ENCODE measurements around the gene FAM217A.
"Not testable (repeated sequence)": the region's sequence is repeated elsewhere in the genome, so short reads cannot be mapped to it uniquely, and the experiment has no call there.

Gene FAM217A, protein sequence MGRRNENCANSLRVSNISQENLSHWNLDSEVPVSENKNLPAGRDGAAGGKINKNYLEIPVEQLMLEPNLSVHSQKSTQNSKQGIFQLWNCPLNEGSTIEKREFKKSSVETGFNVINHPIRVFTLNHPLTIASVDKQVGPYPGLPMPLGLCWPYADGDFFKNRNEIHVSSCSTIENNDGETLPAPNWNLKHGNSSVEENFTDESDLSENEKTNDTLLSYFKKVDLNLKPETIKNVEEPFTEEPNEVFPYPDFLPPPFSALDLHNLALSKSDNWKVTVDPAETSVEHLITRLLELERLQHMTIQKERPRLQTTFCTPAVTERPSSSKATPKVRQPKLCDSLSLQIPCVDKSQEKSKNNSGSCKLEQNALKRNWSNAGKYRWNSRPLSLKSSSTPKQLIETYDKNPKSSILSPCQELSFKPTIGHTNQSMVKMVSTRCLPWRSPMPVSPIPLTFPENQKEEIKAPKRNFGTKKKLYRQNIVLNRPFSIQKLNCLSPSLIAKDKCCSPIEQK

DNA sequence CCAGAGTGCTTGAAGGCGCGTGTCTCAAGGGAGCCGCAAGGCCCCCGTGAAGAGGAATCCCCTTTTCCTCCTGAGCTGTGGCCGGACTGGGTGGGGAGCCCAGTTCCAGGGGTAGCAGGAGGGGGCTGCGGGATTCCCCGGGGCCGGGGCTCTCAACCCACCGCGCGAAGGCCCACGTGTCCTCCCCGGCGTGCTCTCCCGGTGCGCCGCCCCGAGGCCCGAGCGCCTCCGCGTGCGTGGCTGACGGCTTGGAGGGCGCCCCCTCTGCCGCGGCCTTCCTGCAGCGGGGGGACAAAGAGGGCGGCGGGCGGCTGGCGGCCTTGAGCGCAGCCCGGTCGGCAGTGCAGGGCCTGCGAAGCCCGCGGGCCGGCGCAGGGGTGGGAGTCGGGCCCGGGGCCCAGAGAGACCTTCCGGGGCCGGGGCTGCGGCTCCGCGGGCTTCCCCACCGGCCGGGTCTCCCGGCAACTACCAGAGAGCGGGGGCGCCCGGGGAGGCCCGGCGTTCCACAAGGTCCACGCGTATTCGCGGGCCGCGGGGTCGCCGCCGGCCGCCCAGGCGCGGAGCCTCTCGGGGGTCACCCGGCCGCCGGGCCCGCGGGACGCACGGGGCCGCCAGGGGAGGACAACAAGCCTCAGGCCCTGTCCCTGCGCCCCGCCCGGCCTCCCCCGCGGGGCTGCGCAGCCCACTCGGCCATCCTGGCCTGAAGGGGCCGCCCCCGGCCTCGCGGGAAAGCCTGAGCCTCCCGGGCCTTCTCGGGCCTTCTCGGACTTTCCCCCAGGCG lies at the start of gene FAM217A:
Gene FAM217A (minus strand): TSS at position 447 of the 781 bp plus-strand sequence. CDS start 1,723 bp downstream, outside the sequence.
- DNase-seq: no peak

DNA sequence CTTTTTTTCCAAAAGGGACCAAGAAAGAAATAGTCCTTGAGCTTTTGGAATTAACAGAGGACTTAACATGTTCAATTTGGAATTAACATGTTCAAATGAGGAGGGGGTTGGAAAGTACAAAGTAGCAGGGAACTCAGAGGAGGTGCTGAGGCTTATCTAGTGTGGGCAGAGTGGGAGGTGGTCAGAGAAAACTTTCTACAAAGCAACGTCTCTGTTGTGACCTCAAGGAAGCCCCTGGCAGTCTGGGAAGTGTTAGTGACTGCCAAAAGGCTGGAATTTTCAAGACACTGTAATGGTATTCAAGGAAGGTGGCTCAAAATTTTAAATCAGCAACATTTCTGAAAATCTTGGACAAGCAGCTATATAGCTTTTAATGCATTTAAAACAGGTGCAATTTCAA lies 49.1 kb upstream of the FAM217A start:
- DNase-seq: no peak

DNA sequence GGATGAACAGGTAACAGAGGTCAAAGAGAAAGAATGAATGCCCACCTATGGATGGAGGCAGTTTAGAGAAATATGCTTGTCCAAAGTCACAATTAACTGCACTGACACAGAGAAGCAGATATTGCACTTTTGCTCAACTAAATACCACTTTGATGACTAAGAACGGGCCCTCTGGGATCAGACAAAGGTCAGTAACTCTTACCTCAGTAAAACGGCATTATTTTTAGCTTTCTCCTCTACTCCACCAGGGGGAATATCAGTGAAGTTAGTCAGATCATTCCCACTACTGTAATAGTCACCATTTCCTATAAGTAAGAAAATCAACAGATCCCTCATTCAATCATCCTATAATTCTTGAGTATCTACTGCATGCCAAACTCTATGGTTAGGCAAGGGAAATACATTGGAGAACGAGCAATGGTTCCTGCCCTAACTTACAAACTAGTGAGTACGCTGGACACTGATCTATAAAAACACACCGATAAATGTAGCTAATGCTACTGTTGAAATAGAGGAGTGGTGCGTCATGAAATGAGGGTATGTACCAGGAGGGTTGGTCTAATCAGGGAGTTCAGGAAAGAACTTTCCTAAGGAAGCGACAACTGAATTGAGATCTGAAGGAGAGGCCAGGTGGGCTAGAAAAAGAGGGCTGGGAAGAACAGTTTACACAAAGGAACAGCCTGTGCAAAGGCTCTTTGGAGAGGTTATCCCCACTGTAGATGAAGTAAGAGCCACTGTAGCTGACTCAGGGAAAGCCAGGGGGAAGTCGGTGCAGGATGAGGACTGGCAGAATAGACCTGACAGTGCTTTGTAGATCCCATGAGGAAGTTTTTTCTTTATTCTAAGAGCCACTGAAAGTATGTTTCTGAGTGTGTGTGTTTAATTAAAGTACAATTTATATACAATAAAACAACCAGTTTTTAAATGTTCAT lies 47.3 kb upstream of the FAM217A start:
- peak in 1 of 2 experiments; percentile 12 for DNase-seq

DNA sequence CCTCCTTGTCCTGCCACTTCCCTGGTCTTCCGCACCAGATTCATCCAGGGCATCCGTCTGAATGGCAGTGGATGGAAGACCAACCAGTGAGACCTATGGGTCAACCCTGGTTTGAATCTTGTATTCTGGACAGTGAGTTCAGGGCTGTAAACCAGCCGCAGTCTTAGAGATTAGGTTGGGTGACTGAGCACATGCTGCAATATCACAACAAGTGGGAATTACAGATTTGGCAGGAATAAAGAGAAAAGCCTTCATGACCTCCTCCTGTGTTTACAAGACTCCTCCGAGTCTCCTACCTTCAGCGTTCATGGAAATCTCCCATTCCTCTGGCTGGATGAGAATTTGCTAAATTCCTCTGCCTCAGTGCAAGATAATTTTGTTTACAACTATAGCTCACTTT lies 46.6 kb upstream of the FAM217A start:
- DNase-seq: no peak

DNA sequence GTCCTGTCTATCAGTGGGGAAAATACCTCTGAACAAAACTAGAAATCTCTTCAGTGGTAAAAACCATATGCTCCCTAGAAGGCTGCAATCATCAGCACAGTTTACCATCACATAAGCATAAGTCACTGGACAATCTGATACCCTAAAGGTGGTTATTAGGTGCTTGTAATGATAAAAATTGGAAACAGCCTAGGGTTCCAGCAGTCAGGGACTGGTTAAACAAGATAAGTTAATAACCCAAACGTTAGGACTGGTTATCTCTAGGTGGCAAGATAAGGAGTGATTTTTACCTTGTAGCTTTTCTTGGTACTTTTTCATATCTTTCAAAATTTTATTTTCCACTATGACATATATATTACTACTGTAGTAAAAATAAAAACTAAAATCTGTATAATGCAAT lies 45.4 kb upstream of the FAM217A start:
- DNase-seq: no peak

DNA sequence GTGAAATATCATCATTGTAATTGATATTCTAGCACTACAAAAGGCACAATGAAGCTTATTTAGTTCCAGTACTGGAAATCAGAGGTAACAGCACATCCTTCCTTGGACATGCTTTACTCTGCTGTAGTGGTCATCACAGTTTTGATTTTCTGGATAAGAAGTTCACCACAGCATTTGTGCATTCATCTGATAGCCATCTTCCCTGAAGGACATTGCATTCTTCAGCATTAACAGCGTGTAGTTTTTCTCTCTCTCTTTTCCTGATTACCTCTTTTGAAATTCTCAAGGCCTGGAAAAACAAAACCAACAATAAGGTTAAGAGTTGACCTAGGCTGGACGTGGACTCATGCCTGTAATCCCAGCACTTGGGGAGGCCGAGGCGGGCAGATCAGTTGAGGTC lies 36.8 kb upstream of the FAM217A start:
- no peak for DNase-seq

DNA sequence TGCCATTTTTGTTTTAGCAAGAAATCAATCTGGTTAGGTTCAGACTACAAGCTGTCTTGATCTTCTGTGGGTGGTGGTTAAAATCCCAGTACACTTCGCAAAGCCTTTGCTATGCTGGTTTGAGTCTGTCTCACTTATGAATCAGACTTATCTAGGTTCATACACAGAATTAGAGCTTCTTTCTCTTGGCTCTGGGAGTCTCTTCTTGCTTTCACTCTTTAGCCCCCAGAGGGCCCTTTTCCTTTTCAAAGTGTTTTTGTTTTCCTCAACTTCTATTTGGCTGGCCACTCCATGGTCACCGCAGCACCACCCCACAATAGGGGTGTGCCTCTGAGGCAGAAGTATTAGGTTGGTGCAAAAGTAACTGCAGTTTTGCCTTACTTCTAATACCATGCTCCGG lies 35.2 kb upstream of the FAM217A start:
- DNase-seq: no peak

DNA sequence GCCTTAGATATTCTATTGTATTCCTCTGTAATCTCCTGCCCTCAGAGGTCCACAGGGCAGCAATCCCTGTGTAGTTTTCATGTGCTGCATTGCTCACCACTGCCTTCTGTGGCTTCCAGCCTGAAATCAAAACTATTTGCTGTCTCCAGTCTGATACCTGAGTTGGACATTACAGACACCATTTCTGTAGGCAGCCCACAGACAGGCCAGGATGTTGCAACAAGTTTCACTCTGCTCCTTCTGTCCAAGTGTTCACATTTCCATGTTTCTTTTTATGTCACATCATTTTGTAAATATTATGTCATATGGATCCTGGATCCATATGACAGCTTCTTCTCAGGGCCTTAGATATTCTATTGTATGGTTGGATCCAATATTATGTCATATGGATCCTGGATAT lies 34.7 kb upstream of the FAM217A start:
- no peak for DNase-seq

DNA sequence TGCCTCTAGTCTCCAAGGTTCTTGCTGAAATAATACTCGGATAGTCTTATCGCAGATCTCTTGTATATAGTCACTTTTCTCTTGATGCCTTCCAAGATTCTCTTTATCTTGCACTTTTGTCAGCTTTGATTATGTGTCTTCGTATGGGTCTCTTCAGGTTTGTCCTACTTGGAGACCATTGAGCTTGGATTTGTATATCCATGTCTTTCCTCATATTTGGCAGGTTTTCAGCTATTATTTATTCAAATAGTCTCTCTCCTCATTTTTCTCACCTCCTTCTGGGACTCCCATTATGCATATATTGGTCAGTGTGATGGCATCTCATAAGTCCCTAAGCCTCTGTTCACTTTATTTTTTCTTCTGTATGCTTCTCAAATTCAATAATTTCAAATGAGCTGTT lies 33.4 kb upstream of the FAM217A start:
- DNase-seq: no peak

DNA sequence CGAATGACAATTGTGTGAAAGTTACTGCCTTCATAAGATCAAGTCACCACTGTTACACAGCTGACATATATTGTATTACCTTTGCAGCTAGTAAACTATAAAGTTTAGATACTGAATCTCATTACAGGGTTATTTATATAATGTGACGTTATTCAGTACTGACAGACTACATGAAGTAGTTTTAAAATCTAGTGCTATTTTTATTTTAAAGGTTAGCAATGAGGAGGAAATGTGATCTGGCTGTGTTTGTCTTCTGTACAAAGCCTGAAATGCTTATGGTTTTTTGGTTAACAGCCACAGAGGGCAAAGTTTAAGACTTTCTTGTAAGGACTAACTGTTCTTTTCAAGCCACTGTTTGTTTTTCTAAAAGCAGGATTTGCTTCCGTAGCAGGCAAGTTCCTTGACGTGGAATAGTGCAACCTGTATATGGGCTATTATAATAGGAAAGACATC lies 30.5 kb upstream of the FAM217A start:
- not testable (repeated sequence) for DNase-seq

DNA sequence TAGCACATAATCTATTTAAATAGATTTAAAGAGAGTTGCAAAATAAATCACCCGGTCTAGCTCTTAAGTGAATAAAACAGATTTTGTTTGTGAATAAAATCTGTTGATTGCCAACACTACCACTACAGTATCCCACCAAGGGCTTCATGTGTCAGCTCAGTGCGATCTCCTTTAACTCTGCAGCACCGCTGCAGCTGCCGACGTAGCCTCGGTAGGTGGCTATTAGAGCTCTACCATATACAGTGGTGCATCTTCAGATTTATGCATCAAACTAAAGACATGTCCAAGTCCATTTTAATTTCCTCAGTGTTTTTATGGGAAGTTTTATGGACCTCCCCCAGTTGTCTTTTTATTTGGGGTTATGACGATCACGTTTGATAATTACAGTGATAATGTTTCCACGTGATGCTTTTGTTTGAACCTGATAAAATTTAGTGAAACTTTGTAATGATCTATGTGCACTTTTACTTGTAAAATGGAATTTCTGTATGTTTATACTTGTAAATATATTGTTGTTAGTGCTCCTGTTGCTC lies 29.7 kb upstream of the FAM217A start:
- DNase-seq: no peak

DNA sequence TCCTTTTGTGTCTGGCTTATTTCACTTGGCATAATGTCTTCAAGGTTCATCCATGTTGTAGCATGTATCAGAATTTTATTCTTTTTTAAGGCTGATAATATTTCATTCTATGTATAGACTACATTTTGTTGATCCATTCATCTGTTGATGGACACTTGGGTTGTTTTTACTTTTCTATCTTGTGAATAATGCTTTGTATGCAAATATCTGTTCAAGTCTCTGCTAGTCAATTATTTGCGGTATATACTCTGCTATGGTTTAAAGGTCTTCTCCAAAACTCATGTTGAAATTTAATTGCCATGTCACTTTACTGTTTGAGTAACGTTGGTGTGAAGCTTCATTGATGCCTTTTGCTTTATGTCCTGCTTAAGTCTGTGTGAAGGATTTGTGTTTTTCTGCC lies 28.9 kb upstream of the FAM217A start:
- no peak for DNase-seq

DNA sequence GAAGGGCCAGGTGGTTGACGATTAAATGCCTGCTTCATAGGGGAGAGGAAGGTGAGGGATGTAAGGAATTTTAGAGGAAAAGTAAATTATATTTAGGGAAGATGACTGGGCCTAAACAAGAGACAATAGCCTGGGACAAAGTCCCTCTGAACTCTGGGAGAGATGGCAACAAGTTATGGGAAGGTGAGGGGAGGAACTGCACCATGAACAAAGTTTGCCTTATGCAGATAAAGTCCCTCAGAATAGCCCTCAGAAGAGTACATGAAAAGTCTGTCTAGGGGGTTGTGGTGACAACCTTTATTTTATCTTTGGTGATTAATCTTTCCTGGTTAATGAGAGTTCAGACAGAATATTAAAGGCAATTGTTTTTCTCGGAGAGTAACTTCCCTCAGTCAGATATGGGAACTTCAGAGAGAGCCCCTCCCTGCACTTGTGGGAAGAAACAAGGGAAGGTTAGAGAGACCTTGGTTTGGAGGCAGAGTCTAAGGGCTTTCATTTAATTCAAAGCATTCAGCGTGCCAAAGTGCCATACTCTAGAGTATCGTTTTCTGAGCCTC lies 27.1 kb upstream of the FAM217A start:
- DNase-seq: no peak

DNA sequence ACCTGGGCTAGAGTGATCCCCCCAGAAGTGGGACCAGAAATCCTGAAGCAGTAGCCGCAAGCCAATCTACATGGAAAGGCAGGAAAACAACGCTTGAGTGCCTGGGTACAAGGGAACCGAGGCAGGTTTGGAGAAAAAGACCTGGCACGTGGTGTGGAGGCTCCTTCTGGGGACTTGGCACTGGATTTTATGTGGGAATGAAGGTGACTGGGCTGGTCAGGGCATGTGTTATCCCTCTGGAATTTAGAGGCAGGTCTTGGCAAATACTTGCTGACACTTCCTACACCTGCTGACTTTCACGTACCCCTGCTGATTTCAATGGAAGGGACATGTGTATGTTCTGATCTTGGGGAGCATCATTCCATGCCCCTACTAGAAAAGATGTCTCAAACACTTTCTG lies 25.0 kb upstream of the FAM217A start:
- no peak for DNase-seq

DNA sequence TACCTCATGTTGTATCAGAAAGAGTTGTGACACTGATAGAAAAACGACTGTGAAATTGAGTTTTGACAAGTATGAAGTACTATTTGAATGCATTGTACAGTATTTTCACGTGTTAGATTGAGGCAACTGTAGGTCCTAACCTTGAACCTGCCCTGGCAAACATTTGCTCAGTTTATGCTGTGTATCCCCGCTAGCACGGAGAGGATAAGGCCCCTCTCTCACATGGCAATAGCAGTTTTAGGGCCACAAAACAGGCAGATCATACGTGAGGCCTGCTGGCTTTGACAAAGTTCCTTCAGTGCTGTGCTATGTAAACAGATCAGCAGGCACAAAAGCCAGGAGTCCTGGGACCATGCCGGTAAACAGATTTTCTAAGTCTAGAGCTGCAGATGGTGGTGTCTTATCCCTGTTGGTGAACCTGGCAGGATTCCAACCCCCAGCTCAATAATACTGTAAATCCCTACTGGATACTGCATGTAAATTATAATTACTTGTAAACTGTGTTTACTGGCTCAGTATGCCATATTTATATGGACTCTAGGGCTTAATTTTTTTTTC lies 23.8 kb upstream of the FAM217A start:
- DNase-seq: no peak

DNA sequence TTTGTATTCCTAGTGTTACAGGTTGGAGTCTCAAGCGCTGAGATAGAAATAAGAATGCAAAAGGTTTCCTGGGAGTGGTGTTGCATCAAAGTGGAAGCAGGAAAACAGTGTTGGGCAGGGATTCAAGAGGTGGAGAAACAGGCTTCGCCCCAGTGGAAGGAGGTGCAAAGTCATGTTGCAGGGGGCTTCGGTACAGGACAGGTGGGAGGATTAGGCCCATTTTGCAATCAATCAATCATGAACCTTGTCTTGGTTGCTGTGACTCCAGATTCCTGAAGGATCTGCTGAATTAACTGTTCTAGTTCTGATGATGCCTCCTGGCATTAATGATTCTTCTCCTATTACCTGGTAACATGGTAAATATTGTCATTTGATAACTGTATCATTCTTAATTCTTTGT lies 22.4 kb upstream of the FAM217A start:
- DNase-seq: no peak

DNA sequence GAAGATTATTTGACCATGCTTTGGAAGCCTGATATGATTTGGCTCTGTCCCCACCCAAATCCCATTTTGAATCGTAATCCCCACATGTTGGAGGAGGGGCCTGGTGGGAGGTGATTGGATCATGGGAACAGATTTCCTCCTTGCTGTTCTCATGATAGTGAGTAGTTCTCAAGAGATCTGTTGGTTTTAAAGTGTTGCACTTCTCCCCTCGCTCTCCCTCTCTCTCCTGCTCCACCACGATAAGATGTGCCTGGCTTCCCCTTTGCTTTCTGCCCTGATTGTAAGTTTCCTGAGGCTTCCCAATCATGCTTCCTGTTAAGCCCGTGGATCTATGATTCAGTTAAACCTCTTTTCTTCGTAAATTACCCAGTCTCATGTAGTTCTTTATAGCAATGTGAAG lies 21.7 kb upstream of the FAM217A start:
- no peak for DNase-seq

DNA sequence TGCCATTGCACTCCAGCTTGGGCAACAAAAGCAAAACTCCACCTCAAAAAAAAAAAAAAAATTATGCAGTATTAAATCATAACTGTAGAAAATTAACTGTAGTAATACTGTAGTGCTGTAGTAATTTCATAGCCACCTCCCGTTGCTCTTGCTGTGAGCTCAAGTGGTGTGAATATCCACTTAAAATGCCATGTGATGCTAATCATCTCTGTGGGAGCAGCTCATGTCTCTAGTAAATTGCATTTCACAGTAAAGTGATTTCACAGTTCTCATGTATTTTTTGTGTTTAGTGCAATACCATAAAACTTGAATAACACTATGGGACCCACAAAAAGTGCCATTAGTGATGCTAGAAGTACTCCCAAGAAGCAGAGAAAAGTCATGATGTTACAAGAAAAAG lies 14.4 kb upstream of the FAM217A start:
- no peak for DNase-seq

DNA sequence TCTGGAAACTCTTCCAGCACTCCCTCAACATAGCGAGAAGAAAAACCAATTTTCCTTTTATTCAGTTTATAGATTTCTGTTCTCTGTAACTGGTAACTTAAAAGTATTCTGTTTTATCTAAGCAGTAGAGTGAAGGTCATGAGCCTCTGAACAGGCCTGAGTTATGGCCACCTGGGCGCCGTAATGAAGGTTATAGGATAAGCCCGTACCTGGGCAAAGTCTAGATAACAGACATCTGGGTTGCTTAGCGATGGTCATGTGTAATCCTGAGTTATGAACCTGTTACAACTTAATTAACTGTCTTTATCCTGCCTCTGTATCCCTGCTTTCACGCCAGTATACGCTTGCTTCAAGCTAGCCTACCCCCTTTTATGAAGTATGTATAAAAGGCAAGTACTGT lies 13.0 kb upstream of the FAM217A start:
- DNase-seq: no peak

DNA sequence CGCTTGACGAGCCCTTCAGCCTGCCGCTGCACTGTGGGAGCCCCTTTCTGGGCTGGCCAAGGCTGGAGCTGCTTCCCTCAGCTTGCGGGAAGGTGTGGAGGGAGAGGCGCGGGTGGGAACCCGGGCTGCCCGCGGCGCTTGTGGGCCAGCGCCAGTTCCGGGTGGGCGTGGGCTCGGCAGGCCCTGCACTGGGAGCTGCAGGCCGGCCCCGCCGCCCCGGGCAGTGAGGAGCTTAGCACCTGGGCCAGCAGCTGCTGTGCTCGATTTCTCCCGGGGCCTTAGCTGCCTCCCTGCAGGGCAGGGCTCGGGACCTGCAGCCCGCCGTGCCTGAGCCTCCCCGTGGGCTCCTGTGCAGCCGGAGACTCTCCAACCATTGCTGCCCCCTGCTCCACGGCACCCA lies 11.1 kb upstream of the FAM217A start:
- not testable (repeated sequence) for DNase-seq

DNA sequence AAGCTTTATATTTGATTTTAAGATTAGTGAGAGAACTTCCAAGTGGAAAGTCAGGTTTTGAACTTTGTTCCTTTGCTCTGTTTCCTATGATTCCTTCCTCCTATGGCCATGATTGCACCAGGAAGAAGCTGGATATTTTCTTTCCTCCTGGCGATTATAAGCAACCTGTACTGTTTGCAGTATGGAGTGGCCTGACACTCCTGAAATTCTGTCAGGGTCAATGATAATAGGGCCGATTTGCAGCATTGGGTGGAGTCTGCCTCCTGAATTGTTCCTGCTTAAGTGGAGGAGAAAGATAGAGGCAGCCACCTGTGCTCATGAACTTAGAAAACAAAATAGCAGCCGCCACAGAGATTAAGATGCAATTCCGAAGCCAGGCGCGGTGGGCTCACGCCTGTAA lies 9.8 kb upstream of the FAM217A start:
- no peak for DNase-seq

DNA sequence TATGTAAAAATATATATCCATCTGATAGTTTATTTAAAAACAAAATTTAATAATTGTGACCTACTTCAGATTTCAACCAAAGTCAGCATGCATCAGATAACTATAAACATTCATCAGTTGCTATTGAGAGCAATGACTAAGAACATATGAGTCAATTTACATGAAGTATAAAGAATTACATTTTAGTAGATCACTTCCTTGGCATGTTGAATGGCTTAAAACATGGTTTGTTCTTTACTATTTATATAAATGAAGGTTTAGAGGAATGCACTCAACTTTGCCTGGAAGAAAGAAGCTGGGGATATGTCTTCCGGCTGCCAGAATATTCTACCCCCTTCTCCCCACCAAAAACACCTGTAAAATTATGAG lies 6.4 kb upstream of the FAM217A start:
- DNase-seq: no peak

Data from Kasumi-1 (cell line).